BJ (cell line): ENCODE results near the gene BMAL1. TPM values are rescaled to one million over a fixed set of nuclear protein-coding genes. Genes with fewer than 3 reads are reported as not detected.

Source experiments
- CTCF ChIA-PET: fragments of 350-600 bp; formaldehyde crosslinking; extraction: SDS; loops from one replicate; lab custom pipeline; 2021; ENCODE audit warnings: antibody characterized with exemption, inconsistent platforms; lab: Yijun Ruan, JAX
- POLR2A ChIA-PET: fragments of 300-600 bp; sonication (Branson Sonifier 250); formaldehyde crosslinking; extraction: SDS; loops from one replicate; lab custom pipeline; 2021; ENCODE audit warnings: antibody characterized with exemption; lab: Charles Lee
- DNase-seq: peaks from one replicate; pipeline ENCODE4 v3.0.0-alpha.2; 2011; ENCODE audit warnings: low read depth
- H3K27me3 ChIP-seq: 2 replicates; pipeline ENCODE4 v1.6.0; 2011; ENCODE audit warnings: low read length; ENCODE audit not compliant: control insufficient read depth, insufficient read depth
- H3K36me3 ChIP-seq: 2 replicates; pipeline ENCODE4 v1.5.1; 2011; ENCODE audit warnings: low read length; ENCODE audit not compliant: control insufficient read depth, insufficient read depth
- H3K4me3 ChIP-seq: 2 replicates; pipeline ENCODE4 v1.5.1; 2011; ENCODE audit warnings: low read depth, mild to moderate bottlenecking, control low read depth, low read length
- CTCF ChIP-seq: IDR thresholded peaks from 2 replicates; pipeline ENCODE4 v1.5.1; 2011; ENCODE audit warnings: low read depth, mild to moderate bottlenecking, control low read depth, inconsistent platforms, low read length, moderate library complexity; ENCODE audit not compliant: insufficient read depth
- polyA plus RNA-seq: library from polyadenylated mRNA; depleted of rRNA; stranded (reverse); fragments of >200 nt; gene quantifications from 2 replicates; pipeline ENCODE4 v1.2.3, GENCODE V29; 2011

The BMAL1 gene
- polyA plus RNA-seq, 1 experiment: 6.1 TPM

- TF ChIP-seq CTCF: no peak
- DNase-seq: no peak
- ChIA-PET CTCF (interaction anchor here (0.8 kb wide), 1 partner anchor 22 kb away, joined by 3 read pairs; no protein-coding TSS in a partner anchor), POLR2A (no interaction called here)
- Histone ChIP-seq H3K27me3 (no peaks in the 10 kb centered on the region), H3K4me3 (no peak overlapping the region), H3K36me3 (no peaks in the 10 kb centered on the region)
Measured at GRCh38 chr11:13301522-13301921, 23.9 kb downstream of the BMAL1 start.

- H3K4me3 ChIP-seq: no peak overlapping the region
- POLR2A ChIA-PET: no interaction called here
- DNase-seq: no peak
- no peaks in the 10 kb centered on the region for H3K27me3 ChIP-seq
- CTCF ChIA-PET: interaction anchor here (0.8 to 1.5 kb wide), 5 partner anchors 11 to 93 kb away, joined by 3 to 6 read pairs (median 3); no protein-coding TSS in a partner anchor
- TF ChIP-seq CTCF: no peak
- H3K36me3 ChIP-seq: no peaks in the 10 kb centered on the region
Measured at GRCh38 chr11:13302420-13302958, 24.9 kb downstream of the BMAL1 start.

GRCh38 chr11:13303668-13304649, 26.4 kb downstream of the BMAL1 start:
- Histone ChIP-seq H3K27me3 (no peaks in the 10 kb centered on the region), H3K4me3 (no peak overlapping the region), H3K36me3 (no peaks in the 10 kb centered on the region)
- TF ChIP-seq CTCF: no peak
- no peak for DNase-seq
- ChIA-PET CTCF (interaction anchor here (1.3 to 1.4 kb wide), 2 partner anchors 13 to 94 kb away, joined by 3 read pairs; no protein-coding TSS in a partner anchor), POLR2A (no interaction called here)

GRCh38 chr11:13304655-13305335, 27.2 kb downstream of the BMAL1 start:
- Histone ChIP-seq H3K36me3 (no peaks in the 10 kb centered on the region), H3K4me3 (no peak overlapping the region), H3K27me3 (no peaks in the 10 kb centered on the region)
- DNase-seq: no peak
- TF ChIP-seq CTCF: no peak
- POLR2A ChIA-PET: no interaction called here
- CTCF ChIA-PET: no interaction called here

GRCh38 chr11:13308704-13309103, 31.1 kb downstream of the BMAL1 start:
- DNase-seq: no peak
- TF ChIP-seq CTCF: no peak
- Histone ChIP-seq H3K27me3 (no peaks in the 10 kb centered on the region), H3K36me3 (no peaks in the 10 kb centered on the region), H3K4me3 (no peak overlapping the region)
- ChIA-PET POLR2A (no interaction called here), CTCF (no interaction called here)
